GM19023 (cell line): ENCODE measurements around the gene CRIM1.
A peak's percentile ranks its signal among the peaks of the same experiment; 100 is the strongest.
"Not testable (repeated sequence)": the region's sequence is repeated elsewhere in the genome, so short reads cannot be mapped to it uniquely, and the experiment has no call there.

Source experiments
- ATAC-seq: cut with Tn5 transposase; IDR thresholded peaks from one replicate; pipeline ENCODE4 v1.9.1; 2021; ENCODE audit warnings: mild to moderate bottlenecking, moderate library complexity; ENCODE audit not compliant: unreplicated experiment

The CRIM1 gene

GRCh38 chr2:36351736-36352349 lies 3.7 kb upstream of the CRIM1 start:
- no peak for ATAC-seq

- no peak for ATAC-seq
Observed at GRCh38 chr2:36352701-36353100, 2.9 kb upstream of the CRIM1 start.

GRCh38 chr2:36354811-36355150 lies 797 bp upstream of the CRIM1 start:
- ATAC-seq: no peak

GRCh38 chr2:36355890-36356297 lies 316 bp downstream of the CRIM1 start:
- ATAC-seq: peak; percentile 26

GRCh38 chr2:36356298-36356989 lies 866 bp downstream of the CRIM1 start:
- no peak for ATAC-seq

DNA sequence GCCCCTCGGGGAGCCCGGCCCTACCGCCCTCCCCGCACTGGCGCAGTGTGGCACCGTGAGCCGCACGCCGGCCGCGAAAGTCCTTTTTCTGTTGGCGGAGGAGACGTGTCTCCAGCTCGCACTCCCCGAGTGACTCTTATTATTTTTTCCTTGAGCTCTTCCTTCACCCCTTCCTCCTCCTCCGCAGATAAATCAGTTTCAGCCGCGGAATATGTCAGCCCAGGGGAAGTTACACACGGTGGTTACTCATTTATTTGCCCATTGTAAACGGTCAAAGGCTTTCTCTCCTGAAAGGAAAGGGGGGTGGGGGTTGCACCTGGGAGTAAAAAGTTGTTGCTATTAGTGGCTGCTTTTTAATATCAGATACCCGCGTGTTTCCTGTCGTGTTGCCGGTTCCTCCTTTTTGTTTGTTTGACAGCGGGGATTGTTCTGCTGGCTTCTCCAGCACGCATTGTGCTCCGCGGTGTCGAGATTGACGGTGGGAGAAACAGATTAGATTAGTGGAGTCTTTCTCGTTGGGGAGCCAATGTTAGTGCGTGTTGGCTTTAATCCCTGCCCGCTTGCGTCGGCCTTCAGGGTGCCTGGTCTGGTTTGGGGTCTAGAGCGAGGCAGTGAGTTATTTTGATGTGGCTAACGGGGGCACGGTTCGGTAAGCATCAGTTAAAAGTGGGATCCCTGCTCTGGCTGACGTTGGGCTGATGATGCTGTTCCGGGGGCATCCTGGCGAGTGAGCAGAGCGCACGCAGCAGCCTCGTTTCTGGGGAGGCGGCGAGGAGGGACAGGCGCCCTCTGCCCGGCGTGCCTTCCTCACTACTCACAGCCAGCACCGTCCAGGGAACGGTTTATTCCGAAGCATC lies 1.6 kb downstream of the CRIM1 start:
- peak; percentile 26 for ATAC-seq

DNA sequence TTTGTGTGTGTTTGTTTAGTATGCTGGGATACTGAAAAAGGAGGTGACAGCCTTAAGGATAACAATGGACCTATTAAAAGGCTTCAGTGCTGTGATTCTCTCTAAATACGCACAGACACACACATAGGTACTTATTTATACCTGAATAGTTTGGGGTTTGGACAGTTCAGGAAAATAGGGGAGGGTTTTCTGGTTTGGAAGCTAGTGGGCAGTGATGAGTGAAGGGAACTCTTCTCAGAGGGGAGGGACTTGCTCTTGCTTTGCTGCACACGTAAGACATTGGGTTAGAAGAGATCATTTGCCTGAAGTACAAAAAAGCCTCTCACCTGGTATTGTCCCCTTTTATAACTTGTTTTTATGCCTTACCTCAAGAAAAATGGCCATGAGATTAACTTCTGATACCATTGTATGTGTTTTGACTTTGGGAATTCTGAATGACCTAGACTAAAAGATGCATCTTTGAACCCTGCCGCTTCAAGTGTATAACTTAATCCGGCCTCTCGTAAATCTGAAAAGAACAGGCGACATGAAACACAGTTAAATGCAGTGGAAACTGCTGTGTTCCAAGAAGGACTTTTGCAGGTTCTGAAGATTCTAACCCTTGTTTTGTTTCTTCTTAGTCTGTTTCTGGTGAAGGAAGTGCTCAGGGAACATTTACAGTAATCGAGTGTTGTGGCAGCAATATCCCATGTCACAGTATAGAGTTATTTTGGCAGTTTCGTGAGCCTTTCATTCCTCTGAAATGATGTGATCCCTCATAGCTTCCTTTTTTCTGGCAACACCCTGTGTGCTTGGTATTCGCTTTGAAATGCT lies 2.5 kb downstream of the CRIM1 start:
- ATAC-seq: no peak

DNA sequence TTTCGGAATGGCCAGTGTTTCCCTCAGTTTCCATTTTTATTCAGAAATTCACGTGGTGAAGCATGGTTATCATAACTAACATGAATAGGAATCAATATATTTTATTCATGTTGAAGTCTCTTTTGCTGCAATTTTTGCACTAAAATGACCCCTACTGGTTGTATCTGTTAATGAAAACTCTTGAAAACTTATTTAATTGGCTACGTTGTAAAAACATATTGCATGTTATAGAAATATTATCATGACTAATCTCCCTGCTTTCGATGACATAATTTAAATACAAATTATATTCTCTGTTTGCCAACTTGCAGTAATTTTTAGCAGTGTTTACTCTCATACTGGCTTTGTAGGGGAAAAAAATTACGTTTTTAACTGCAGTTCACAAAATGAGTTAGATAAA lies 3.5 kb downstream of the CRIM1 start:
- ATAC-seq: no peak

GRCh38 chr2:36360063-36360462 lies 4.5 kb downstream of the CRIM1 start:
- no peak for ATAC-seq

DNA sequence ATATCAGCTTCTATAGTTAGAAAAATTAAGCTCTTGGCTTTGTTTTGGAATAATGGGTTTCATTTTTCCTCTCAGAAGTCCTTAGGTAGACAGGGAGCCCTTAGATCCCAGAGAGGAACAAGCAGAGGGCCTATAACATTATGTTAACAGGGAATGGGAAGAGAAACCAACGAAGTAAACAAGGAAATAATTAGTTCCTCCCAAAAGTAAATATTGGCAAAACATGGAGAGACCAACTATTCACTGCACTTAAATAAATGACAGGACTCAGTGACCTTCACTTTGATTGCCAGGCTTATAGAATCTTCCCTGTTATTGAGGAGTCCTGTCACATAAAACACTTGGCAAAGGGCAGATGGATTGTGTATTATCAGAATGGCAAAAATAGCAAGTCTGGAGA lies 5.3 kb downstream of the CRIM1 start:
- no peak for ATAC-seq

GRCh38 chr2:36361396-36361795 lies 5.8 kb downstream of the CRIM1 start:
- ATAC-seq: no peak

DNA sequence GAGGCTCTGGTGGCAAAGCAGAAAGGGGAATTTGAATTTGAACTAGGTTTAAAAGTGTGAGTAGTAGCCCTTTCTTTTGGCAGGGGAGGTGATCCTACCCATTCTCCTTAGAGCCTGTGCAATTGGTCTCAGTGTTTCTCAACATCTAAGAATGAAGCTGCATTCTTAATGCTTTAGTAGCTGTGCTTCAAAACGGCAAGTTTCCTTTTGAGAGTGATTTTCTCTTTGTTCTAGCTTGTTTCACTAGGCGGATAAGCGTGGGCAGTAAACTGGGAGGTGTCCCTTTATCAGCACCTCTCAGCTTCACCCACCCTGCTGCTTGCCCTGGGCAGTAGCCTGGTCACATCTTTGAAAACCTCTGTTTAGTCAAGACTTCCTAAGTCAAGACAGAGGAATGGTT lies 6.7 kb downstream of the CRIM1 start:
- no peak for ATAC-seq

DNA sequence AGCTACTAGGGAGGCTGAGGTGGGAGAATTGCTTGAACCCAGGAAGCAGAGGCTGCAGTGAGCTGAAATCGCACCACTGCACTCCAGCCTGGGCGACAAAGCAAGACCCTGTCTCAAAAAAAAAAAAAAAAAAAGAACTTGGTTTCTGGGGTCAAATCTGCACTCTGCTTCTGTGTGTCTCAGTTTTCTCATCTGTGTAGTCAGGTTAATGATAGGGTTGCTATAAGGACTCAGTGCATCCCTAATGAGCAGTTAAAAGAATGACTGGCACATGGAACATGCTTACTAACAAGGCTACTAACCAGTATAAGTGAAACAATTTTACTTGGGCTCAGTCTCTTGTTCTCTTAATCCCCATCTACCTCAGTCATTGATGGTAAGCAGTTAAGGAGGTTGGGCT lies 7.5 kb downstream of the CRIM1 start:
- not testable (repeated sequence) for ATAC-seq

DNA sequence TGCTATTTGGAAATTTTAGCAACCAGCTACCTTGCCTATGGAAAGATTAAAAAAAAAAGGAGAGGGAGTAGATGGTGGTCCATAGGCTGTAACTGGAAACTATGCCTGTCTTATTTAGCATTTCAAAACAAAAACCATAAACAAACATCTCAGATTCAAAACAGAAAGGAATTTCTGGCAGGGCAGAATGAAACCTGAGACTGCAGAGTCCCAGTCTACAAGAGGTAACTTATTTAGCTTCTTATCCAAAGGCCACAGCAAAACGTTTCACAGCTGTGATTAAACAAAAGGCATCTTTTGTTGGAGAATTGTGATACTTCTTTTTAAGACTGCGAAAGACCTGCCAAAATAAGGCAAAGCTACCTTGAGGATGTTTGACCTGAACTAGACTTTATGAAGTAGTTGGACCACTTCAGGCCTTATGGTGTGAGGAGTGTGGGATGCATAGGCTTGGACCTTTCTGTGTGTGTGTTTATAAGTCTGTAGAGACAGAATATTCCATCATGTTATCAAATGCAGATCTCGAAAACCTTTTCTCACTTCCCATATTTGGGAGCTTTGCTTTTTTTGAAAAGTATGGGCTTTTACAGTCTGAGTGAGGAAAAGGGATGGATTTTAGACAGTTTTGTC lies 11.0 kb downstream of the CRIM1 start:
- ATAC-seq: no peak

GRCh38 chr2:36367486-36367885 lies 11.9 kb downstream of the CRIM1 start:
- ATAC-seq: no peak

DNA sequence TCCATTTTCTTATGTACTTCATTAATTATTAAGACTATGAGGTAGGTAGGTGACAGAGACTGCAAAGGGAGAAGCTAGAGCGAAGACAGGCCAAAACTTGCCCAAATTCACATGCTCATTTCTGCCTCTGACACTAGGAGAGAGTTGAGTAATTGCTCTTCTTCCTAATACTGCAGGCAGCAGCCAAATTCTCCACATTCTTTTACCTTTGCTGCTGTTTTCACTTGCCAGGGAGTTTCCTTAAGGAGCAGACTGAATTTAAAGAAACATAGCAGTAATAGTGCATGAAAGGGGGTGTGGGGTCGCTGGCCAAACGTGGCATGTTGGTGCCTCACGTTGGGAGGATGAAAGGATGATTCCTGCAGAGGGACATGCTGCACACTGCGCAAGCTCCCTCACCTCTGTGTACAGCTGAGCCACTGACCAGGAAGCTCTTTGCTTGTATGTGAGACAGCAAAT lies 12.3 kb downstream of the CRIM1 start:
- no peak for ATAC-seq

- ATAC-seq: no peak
Observed at GRCh38 chr2:36368438-36368837, 12.9 kb downstream of the CRIM1 start.

GRCh38 chr2:36369163-36369562 lies 13.6 kb downstream of the CRIM1 start:
- no peak for ATAC-seq

DNA sequence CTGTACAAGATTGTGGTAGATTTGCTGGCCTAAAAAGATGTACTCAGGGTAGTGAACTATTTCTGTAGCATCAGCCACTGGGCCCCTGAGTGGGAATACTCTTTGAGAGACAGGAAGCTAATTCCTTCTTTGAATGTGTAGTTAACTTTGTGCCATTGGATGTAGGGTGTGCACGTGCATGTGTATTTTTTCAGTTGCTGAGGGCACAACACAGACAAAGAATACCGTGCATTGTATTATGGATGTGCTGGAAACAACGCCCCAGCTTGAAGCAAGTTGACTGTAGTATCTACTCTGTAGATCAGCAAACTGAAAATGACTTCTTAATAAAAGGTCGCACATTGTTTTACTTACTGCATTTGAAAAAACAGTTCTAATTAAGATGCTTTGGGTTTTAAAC lies 14.1 kb downstream of the CRIM1 start:
- ATAC-seq: no peak

- ATAC-seq: no peak
Observed at GRCh38 chr2:36370281-36370680, 14.7 kb downstream of the CRIM1 start.
